Measurements from ENCODE around the gene MARCHF2.

MARCHF2 gene, protein sequence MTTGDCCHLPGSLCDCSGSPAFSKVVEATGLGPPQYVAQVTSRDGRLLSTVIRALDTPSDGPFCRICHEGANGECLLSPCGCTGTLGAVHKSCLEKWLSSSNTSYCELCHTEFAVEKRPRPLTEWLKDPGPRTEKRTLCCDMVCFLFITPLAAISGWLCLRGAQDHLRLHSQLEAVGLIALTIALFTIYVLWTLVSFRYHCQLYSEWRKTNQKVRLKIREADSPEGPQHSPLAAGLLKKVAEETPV

DNA sequence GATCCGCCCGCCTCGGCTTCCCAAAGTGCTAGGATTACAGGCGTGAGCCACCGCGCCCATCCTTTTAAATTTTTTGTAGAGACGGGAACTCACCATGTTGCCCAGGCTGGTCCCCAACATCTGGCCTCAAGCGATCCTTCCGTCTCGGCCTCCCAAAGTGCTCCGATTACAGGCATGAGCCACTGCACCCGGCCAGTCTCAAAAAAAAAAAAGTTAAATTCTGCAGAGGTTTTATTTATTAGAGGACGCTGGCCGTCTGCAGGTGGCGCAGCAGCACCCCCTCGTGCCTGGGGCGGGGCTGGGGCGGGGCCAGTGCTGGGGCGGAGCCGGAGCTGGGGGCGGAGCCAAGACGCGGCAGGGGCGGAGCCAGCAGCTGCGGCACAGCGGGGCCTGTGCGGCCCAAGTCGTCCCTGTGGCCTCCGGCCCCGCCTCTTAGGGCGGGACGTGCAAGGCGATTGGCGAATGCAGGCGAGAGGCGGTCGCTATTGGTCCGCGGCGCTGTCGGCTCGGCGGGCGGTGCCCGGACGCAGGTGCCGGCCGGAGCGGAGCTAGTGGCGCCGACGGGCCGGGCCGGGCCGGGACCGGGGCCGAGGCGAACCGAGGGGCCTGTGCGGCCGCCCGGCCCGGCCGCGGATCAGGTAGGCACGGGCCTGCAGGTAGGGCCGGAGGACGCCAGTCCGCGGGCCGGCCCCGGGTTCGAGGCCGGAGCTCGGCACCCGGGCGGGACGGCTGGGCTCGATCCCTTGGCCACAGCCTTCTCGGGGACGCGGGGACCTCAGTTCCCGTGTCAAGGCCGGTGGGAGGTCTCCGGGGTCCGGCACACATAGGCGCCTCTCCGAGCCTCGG is at the start of gene MARCHF2:
Gene MARCHF2, plus strand, starts transcription at position 523 of the 846 bp plus-strand sequence. CDS start 8,536 bp downstream, outside the sequence.
- Histone ChIP-seq H3K36me3 (ENCODE audit: low read depth) (no peaks in the 10 kb centered on the region), H3K4me1 (ENCODE audit: insufficient read depth, poor library complexity, severe bottlenecking) (no peaks in the 10 kb centered on the region), H3K27ac (ENCODE audit: poor library complexity, severe bottlenecking) (no peak within 1 kb of the TSS), H3K27me3 (ENCODE audit: insufficient read depth, poor library complexity, severe bottlenecking) (no peaks in the 10 kb centered on the region), H3K4me3 (ENCODE audit: severe bottlenecking) (peak within 1 kb of the TSS; percentile 70), H3K9me3 (ENCODE audit: severe bottlenecking) (no peaks in the 10 kb centered on the region)
- TF ChIP-seq, protein P1, sequence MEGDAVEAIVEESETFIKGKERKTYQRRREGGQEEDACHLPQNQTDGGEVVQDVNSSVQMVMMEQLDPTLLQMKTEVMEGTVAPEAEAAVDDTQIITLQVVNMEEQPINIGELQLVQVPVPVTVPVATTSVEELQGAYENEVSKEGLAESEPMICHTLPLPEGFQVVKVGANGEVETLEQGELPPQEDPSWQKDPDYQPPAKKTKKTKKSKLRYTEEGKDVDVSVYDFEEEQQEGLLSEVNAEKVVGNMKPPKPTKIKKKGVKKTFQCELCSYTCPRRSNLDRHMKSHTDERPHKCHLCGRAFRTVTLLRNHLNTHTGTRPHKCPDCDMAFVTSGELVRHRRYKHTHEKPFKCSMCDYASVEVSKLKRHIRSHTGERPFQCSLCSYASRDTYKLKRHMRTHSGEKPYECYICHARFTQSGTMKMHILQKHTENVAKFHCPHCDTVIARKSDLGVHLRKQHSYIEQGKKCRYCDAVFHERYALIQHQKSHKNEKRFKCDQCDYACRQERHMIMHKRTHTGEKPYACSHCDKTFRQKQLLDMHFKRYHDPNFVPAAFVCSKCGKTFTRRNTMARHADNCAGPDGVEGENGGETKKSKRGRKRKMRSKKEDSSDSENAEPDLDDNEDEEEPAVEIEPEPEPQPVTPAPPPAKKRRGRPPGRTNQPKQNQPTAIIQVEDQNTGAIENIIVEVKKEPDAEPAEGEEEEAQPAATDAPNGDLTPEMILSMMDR (IDR thresholded peaks at IDR 0.05; ENCODE audit: poor library complexity, severe bottlenecking): peak; percentile 87
- ATAC-seq (ENCODE audit: low read depth) (peak; percentile 99), DNase-seq (ENCODE audit: low spot score) (peak; percentile 93)

DNA sequence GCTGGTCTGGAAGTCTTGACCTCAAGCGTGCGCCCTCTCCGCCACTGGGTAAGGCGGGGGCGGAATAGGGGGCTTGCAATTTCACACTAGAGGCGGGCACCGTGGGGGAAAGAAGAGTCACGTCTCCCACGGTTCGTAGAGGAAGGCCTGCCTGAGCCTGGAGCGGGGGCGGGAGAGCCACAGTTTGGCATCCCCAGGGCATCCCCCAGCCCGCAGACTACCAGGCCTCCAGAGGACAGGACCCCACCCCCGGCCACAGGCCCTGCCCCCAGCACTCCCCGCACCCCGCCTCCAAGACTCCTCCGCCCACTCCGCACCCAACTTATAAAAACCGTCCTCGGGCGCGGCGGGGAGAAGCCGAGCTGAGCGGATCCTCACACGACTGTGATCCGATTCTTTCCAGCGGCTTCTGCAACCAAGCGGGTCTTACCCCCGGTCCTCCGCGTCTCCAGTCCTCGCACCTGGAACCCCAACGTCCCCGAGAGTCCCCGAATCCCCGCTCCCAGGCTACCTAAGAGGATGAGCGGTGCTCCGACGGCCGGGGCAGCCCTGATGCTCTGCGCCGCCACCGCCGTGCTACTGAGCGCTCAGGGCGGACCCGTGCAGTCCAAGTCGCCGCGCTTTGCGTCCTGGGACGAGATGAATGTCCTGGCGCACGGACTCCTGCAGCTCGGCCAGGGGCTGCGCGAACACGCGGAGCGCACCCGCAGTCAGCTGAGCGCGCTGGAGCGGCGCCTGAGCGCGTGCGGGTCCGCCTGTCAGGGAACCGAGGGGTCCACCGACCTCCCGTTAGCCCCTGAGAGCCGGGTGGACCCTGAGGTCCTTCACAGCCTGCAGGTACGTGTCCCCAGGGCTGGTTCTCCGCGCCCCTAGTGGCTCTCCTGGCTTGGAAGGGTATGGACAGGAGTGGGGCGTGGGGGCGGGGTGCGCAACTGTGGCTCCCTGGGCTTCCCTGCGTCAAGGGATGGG is 49.0 kb upstream of the MARCHF2 start, which contains the start of gene ANGPTL4:
Gene ANGPTL4, plus strand, starts transcription at position 353 of the 969 bp plus-strand sequence. Its CDS starts 167 bp downstream, at position 520.
- Histone ChIP-seq H3K36me3 (ENCODE audit: low read depth) (peaks cover 20% of the 10 kb centered on the region), H3K27ac (ENCODE audit: poor library complexity, severe bottlenecking) (peak within 1 kb of the TSS; percentile 97), H3K4me3 (ENCODE audit: severe bottlenecking) (peak within 1 kb of the TSS; percentile 43), H3K9me3 (ENCODE audit: severe bottlenecking) (no peaks in the 10 kb centered on the region), H3K4me1 (ENCODE audit: insufficient read depth, poor library complexity, severe bottlenecking) (peaks cover 24% of the 10 kb centered on the region), H3K27me3 (ENCODE audit: insufficient read depth, poor library complexity, severe bottlenecking) (no peaks in the 10 kb centered on the region)
- DNase-seq (ENCODE audit: low spot score) (no peak), ATAC-seq (ENCODE audit: low read depth) (peak; percentile 27)
- TF ChIP-seq, protein P1 (IDR thresholded peaks at IDR 0.05; ENCODE audit: poor library complexity, severe bottlenecking): peak; percentile 25

DNA sequence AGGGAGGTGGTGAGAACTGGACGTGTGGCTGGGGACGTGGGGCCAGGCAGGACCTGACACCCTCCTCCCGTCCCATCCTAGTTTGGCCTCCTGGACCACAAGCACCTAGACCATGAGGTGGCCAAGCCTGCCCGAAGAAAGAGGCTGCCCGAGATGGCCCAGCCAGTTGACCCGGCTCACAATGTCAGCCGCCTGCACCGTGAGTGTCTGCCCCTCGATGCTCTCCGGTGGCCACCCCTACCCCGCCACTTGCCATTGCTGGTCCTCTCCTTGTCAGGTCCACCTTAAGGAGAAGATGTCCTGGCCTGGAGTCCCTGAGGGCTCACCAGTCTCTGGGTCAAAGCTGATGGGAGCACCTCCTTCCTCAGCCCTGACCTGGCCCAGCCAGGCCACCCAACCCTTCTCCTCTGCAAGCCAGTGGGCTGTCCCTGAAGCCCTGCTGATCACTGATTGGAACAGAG is 47.0 kb upstream of the MARCHF2 start:
- H3K4me1 ChIP-seq (ENCODE audit: insufficient read depth, poor library complexity, severe bottlenecking): peaks cover 24% of the 10 kb centered on the region
- H3K27ac ChIP-seq (ENCODE audit: poor library complexity, severe bottlenecking): peak overlapping the region; percentile 97
- DNase-seq (ENCODE audit: low spot score) (no peak), ATAC-seq (ENCODE audit: low read depth) (no peak)
- H3K36me3 ChIP-seq (ENCODE audit: low read depth): peaks cover 35% of the 10 kb centered on the region
- H3K9me3 ChIP-seq (ENCODE audit: severe bottlenecking): no peaks in the 10 kb centered on the region
- H3K27me3 ChIP-seq (ENCODE audit: insufficient read depth, poor library complexity, severe bottlenecking): no peaks in the 10 kb centered on the region
- TF ChIP-seq, protein P1 (IDR thresholded peaks at IDR 0.05; ENCODE audit: poor library complexity, severe bottlenecking): no peak
- H3K4me3 ChIP-seq (ENCODE audit: severe bottlenecking): no peak overlapping the region

DNA sequence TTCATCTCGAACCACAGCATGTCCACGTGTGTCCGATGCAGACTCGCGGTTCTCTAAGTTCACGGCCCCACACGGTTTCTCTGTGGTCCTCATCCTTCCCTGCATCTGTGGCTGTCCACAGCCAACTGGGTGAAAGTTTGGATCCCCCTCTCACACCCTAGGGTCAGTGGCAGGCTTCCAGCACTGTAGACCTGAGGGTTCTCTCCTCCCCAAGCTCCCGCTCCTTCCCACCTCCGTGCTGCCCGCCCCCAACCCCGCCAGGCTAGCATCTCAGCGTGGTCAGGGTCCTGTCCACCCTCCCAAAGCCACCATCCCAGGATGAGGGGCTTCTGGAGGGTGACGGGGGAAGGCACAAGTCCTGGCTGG is 46.2 kb upstream of the MARCHF2 start:
- H3K4me1 ChIP-seq (ENCODE audit: insufficient read depth, poor library complexity, severe bottlenecking): peaks cover 19% of the 10 kb centered on the region
- H3K9me3 ChIP-seq (ENCODE audit: severe bottlenecking): no peaks in the 10 kb centered on the region
- no peak overlapping the region for H3K4me3 ChIP-seq (ENCODE audit: severe bottlenecking)
- H3K36me3 ChIP-seq (ENCODE audit: low read depth): peaks cover 43% of the 10 kb centered on the region
- H3K27me3 ChIP-seq (ENCODE audit: insufficient read depth, poor library complexity, severe bottlenecking): no peaks in the 10 kb centered on the region
- peak overlapping the region; percentile 97 for H3K27ac ChIP-seq (ENCODE audit: poor library complexity, severe bottlenecking)
- TF ChIP-seq, protein P1 (IDR thresholded peaks at IDR 0.05; ENCODE audit: poor library complexity, severe bottlenecking): no peak
- no peak for ATAC-seq (ENCODE audit: low read depth)
- no peak for DNase-seq (ENCODE audit: low spot score)
